Panc1 (cell line): ENCODE results near the gene FRMD8. TPM values are rescaled to one million over a fixed set of nuclear protein-coding genes. Genes with fewer than 3 reads are reported as not detected.

Experiments used
- ATAC-seq: fragments of 200-7000 bp; cut with Tn5 transposase; 2 replicates; pipeline ENCODE4 v1.9.1; 2020; ENCODE audit warnings: mild to moderate bottlenecking, moderate library complexity
- BruUV-seq: library from RNA; stranded (reverse); fragments of 400-500 nt; replicated peaks from 2 replicates; lab custom pipeline; 2021; lab: Mats Ljungman, UMichigan
- CTCF ChIA-PET: fragments of 300-600 bp; sonication (Branson Sonifier 250); formaldehyde crosslinking; loops from one replicate; lab custom pipeline; 2022; ENCODE audit warnings: antibody characterized with exemption; lab: Charles Lee
- POLR2A ChIA-PET: fragments of 300-600 bp; sonication (Branson Sonifier 250); formaldehyde crosslinking; loops from one replicate; lab custom pipeline; 2022; ENCODE audit warnings: antibody characterized with exemption; lab: Charles Lee
- DNase-seq: peaks from one replicate; pipeline ENCODE4 v3.0.0-alpha.2; 2010; ENCODE audit warnings: low read depth, low spot score
- H3K27ac ChIP-seq: 2 replicates; pipeline ENCODE4 v1.5.1; 2011; ENCODE audit warnings: mild to moderate bottlenecking, low read length, inconsistent platforms
- H3K27me3 ChIP-seq: fragments of 200-500 bp; sonication (Bioruptor generic); 2 replicates; pipeline ENCODE4 v1.6.0; 2014; ENCODE audit warnings: low read length, inconsistent platforms; ENCODE audit not compliant: control insufficient read depth, insufficient read depth
- H3K36me3 ChIP-seq: fragments of 200-500 bp; sonication (Bioruptor generic); 2 replicates; pipeline ENCODE4 v1.5.1; 2014; ENCODE audit warnings: inconsistent platforms, mild to moderate bottlenecking, low read length, moderate library complexity; ENCODE audit not compliant: control insufficient read depth, insufficient read depth
- H3K4me1 ChIP-seq: 2 replicates; pipeline ENCODE4 v1.5.1; 2011; ENCODE audit warnings: inconsistent platforms, mild to moderate bottlenecking, low read length, moderate library complexity; ENCODE audit not compliant: control insufficient read depth, insufficient read depth
- H3K4me3 ChIP-seq, 2 experiments: 2 replicates each; pipeline ENCODE4 v1.5.1; 2011 to 2012; ENCODE audit warnings: low read depth in 2 of 2, low read length in 2 of 2, mild to moderate bottlenecking in 2 of 2, inconsistent platforms in 1 of 2, moderate library complexity in 1 of 2
- H3K9me3 ChIP-seq: fragments of 200-500 bp; sonication (Bioruptor generic); 2 replicates; pipeline ENCODE4 v1.5.1; 2014; ENCODE audit warnings: low read depth, mild to moderate bottlenecking, inconsistent platforms, low read length, moderate library complexity; ENCODE audit not compliant: control insufficient read depth, insufficient read depth
- POLR2AphosphoS5 ChIP-seq: IDR thresholded peaks from 2 replicates; pipeline ENCODE4 v1.6.1; 2012; ENCODE audit warnings: mild to moderate bottlenecking, low read depth, low read length, moderate library complexity
- SIN3A ChIP-seq: IDR thresholded peaks from 2 replicates; pipeline ENCODE4 v1.6.1; 2012; ENCODE audit warnings: low read depth, mild to moderate bottlenecking, low read length, moderate library complexity, borderline replicate concordance; ENCODE audit not compliant: insufficient read depth
- TCF7L2 ChIP-seq: IDR thresholded peaks from 2 replicates; pipeline ENCODE4 v1.6.1; 2011; ENCODE audit warnings: mild to moderate bottlenecking, low read depth, low read length, inconsistent platforms
- in situ Hi-C: cut with HindIII; loops from 2 replicates; pipeline ENCODE4 v1.10.0; 2016; ENCODE audit warnings: low sequenced_read_pairs, low pct_unique_long_range_greater_than_20kb
- intact Hi-C: fragments of 100-400 bp; cut with micrococcal nuclease; formaldehyde crosslinking; loops from one replicate; pipeline ENCODE4 v1.10.0; 2022; ENCODE audit not compliant: unreplicated experiment
- total RNA-seq: library from RNA; stranded (reverse); gene quantifications from one replicate; pipeline ENCODE4 v1.2.1, GENCODE V29; 2021; ENCODE audit not compliant: unreplicated experiment
- TF ChIP-seq, protein P1 (sequence below), 2 experiments: IDR thresholded peaks; 2 replicates each; pipeline ENCODE4 v1.6.1; 2011 to 2012; ENCODE audit warnings: low read depth in 2 of 2, control low read depth in 1 of 2, low read length in 1 of 2, mild to moderate bottlenecking in 1 of 2, moderate library complexity in 1 of 2; ENCODE audit not compliant: insufficient read depth in 1 of 2
- TF ChIP-seq, protein P2 (sequence below): fragments of 450-650 bp; IDR thresholded peaks from 2 replicates; pipeline ENCODE4 v1.5.1; 2017; ENCODE audit warnings: mild to moderate bottlenecking

FRMD8 gene
- total RNA-seq, 1 experiment from 2014 or later, result 85.8 TPM

- POLR2A ChIA-PET, result interaction anchor here (1.5 kb wide), 1 partner anchor 58 kb away, joined by 4 read pairs; the partner anchor contains the start of gene MALAT1
- TF ChIP-seq, protein P1, sequence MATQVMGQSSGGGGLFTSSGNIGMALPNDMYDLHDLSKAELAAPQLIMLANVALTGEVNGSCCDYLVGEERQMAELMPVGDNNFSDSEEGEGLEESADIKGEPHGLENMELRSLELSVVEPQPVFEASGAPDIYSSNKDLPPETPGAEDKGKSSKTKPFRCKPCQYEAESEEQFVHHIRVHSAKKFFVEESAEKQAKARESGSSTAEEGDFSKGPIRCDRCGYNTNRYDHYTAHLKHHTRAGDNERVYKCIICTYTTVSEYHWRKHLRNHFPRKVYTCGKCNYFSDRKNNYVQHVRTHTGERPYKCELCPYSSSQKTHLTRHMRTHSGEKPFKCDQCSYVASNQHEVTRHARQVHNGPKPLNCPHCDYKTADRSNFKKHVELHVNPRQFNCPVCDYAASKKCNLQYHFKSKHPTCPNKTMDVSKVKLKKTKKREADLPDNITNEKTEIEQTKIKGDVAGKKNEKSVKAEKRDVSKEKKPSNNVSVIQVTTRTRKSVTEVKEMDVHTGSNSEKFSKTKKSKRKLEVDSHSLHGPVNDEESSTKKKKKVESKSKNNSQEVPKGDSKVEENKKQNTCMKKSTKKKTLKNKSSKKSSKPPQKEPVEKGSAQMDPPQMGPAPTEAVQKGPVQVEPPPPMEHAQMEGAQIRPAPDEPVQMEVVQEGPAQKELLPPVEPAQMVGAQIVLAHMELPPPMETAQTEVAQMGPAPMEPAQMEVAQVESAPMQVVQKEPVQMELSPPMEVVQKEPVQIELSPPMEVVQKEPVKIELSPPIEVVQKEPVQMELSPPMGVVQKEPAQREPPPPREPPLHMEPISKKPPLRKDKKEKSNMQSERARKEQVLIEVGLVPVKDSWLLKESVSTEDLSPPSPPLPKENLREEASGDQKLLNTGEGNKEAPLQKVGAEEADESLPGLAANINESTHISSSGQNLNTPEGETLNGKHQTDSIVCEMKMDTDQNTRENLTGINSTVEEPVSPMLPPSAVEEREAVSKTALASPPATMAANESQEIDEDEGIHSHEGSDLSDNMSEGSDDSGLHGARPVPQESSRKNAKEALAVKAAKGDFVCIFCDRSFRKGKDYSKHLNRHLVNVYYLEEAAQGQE (IDR thresholded peaks at IDR 0.05; ENCODE audit: insufficient read depth in 1 of 2, low read depth in 2 of 2, low read length in 1 of 2), result no peak
- peak; percentile 45 for TF ChIP-seq POLR2AphosphoS5
- TF ChIP-seq, protein P2, sequence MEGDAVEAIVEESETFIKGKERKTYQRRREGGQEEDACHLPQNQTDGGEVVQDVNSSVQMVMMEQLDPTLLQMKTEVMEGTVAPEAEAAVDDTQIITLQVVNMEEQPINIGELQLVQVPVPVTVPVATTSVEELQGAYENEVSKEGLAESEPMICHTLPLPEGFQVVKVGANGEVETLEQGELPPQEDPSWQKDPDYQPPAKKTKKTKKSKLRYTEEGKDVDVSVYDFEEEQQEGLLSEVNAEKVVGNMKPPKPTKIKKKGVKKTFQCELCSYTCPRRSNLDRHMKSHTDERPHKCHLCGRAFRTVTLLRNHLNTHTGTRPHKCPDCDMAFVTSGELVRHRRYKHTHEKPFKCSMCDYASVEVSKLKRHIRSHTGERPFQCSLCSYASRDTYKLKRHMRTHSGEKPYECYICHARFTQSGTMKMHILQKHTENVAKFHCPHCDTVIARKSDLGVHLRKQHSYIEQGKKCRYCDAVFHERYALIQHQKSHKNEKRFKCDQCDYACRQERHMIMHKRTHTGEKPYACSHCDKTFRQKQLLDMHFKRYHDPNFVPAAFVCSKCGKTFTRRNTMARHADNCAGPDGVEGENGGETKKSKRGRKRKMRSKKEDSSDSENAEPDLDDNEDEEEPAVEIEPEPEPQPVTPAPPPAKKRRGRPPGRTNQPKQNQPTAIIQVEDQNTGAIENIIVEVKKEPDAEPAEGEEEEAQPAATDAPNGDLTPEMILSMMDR, result no peak
- no peak for TF ChIP-seq TCF7L2
- no peak for TF ChIP-seq SIN3A
- Histone ChIP-seq H3K4me3 (peak overlapping the region in 1 of 2 experiments; percentile 7; a peak in 2 of 4 replicates), H3K27ac (peak overlapping the region; percentile 93), H3K27me3 (no peaks in the 10 kb centered on the region), H3K4me1 (peaks cover 98% of the 10 kb centered on the region), H3K36me3 (no peaks in the 10 kb centered on the region), H3K9me3 (no peaks in the 10 kb centered on the region)
- DNase-seq, result no peak
- ATAC-seq, result no peak
- intact Hi-C loops, result no loop called here
- no TSS peak for BruUV-seq
- CTCF ChIA-PET, result interaction anchor here (0.6 to 0.7 kb wide), 4 partner anchors 8 to 1256 kb away, joined by 3 to 7 read pairs (median 4); no protein-coding TSS in a partner anchor
- in situ Hi-C loops, result no loop called here
Measured at GRCh38 chr11:65440831-65441499, 54.5 kb downstream of the FRMD8 start.

DNA sequence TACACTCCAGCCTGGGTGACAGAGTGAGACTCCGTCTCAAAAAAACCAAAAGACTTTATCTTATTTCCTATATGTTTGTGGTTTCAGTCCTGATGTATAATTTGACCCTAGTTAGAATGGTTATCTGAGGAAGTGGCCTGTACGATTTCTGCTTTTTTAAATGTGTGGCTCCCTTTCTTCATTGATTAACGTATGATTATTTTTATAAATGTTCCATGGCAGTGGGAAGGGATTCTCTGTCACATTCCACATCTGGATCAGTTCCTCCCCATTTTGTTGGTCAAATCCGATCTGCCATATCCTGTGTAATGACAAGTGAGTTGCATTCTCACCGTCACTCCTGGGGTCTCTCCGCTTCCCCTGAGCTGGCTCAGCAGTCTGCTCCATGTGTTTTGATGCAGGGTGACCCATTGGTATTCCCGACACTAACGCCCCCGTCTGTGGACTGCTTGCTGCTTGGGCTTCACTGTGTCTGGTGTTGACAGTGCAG is 56.5 kb downstream of the FRMD8 start:
- Histone ChIP-seq H3K27ac (peak overlapping the region; percentile 93), H3K27me3 (no peaks in the 10 kb centered on the region), H3K4me1 (peaks cover 99% of the 10 kb centered on the region), H3K9me3 (no peaks in the 10 kb centered on the region), H3K4me3 (no peak overlapping the region), H3K36me3 (no peaks in the 10 kb centered on the region)
- intact Hi-C loops (no loop called here), in situ Hi-C loops (no loop called here)
- TF ChIP-seq, protein P2, result no peak
- ChIA-PET CTCF (interaction anchor here (0.6 to 0.8 kb wide), 2 partner anchors 26 to 1964 kb away, joined by 3 to 4 read pairs; no protein-coding TSS in a partner anchor), POLR2A (interaction anchor here (0.6 to 2.0 kb wide), 6 partner anchors 20 to 65 kb away, joined by 3 to 23 read pairs (median 10); partner anchors contain the start of gene MALAT1)
- no peak for DNase-seq
- BruUV-seq, result no TSS peak
- peak; percentile 9; the same call in 1 of the 2 replicates for ATAC-seq
